Chondrocyte (in vitro differentiated cells): ENCODE data around the gene BRCA1. TPM values are rescaled to one million over a fixed set of nuclear protein-coding genes. Genes with fewer than 3 reads are reported as not detected.
A peak's percentile ranks its signal among the peaks of the same experiment; 100 is the strongest.
"Not testable (repeated sequence)": the region's sequence is repeated elsewhere in the genome, so short reads cannot be mapped to it uniquely, and the experiment has no call there.

Source experiments
- DNase-seq: peaks from one replicate; pipeline ENCODE4 v3.0.0; 2021; ENCODE audit warnings: mixed read lengths, low spot score
- H3K27ac Mint-ChIP-seq: one replicate; pipeline ENCODE4 v1.8.0; 2021; ENCODE audit warnings: mild to moderate bottlenecking, moderate library complexity, mixed read lengths; ENCODE audit not compliant: unreplicated experiment
- H3K27me3 Mint-ChIP-seq: 2 replicates; pipeline ENCODE4 v1.8.0; 2021; ENCODE audit warnings: low read depth, mixed read lengths
- H3K36me3 Mint-ChIP-seq: 2 replicates; pipeline ENCODE4 v1.8.0; 2021; ENCODE audit warnings: low read depth, mixed read lengths
- H3K4me1 Mint-ChIP-seq: 2 replicates; pipeline ENCODE4 v1.8.0; 2021; ENCODE audit warnings: low read depth, mild to moderate bottlenecking, mixed read lengths
- H3K4me3 Mint-ChIP-seq: one replicate; pipeline ENCODE4 v1.8.0; 2021; ENCODE audit warnings: mild to moderate bottlenecking, moderate library complexity, mixed read lengths; ENCODE audit not compliant: unreplicated experiment
- H3K9me3 Mint-ChIP-seq: 2 replicates; pipeline ENCODE4 v1.8.0; 2021; ENCODE audit warnings: low read depth, mixed read lengths
- total RNA-seq: library from RNA; stranded (reverse); gene quantifications from 3 replicates; pipeline ENCODE4 v1.2.1, GENCODE V29; 2021
- TF ChIP-seq, protein P1 (sequence below): fragments of 200-600 bp; sonication (generic); IDR thresholded peaks from 2 replicates; pipeline ENCODE4 v1.5.0; 2021; ENCODE audit warnings: antibody characterized with exemption, mild to moderate bottlenecking, moderate library complexity

Gene BRCA1
- total RNA-seq, 1 donor from 2014 or later: 4.8 TPM

DNA sequence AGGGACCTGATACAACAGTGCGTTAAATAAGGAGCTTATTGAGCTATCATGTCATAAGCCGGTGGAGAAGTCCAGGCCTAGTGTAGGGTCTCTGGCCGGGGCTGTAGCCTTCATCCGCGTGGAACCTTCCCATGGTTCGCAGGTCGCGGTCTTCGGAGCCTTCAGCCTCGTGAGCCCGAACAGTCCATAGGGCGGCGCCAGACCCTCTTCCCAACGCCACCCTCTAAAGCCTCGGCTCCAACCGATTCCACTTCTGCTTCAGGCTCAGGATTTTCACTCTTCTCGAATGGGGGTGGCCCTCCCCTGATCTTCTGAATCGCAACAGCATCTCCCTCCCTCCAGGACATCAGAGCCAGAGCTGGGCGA is 10.3 kb upstream of the BRCA1 start:
- no peaks in the 10 kb centered on the region for H3K27me3 Mint-ChIP-seq

DNA sequence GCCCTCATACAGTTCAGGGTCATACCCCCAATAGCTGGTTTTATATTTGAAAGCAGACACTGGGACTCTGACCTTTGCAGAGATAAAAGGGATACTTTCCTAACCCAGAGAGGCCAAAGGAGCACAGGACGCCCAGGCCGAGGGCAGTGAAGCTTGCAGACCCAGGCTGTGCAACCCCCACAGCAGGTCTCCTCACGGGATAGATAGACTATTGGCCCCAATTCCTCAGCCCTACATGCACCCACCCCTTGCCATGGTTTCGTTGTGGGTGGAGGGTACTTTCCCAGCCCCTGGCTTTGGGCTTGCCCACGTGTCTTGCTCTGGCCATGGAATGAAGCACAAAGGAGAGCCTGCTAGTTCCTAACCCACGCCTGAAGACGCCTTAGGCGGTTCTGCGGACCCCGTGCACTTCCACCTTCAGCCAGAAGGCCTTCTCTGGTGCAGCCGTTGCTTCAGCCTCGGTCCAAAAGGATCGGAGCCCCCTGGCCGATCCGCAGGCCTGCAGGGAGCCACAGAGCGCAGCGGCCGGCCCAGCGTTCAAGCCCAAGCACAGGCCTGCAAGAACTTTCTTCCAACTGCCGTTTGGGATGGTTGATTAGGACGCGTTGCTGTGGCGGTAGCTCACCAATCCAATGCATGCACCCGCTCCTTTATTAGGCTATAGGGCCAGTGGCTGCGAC is 9.8 kb upstream of the BRCA1 start:
- TF ChIP-seq, protein P1, sequence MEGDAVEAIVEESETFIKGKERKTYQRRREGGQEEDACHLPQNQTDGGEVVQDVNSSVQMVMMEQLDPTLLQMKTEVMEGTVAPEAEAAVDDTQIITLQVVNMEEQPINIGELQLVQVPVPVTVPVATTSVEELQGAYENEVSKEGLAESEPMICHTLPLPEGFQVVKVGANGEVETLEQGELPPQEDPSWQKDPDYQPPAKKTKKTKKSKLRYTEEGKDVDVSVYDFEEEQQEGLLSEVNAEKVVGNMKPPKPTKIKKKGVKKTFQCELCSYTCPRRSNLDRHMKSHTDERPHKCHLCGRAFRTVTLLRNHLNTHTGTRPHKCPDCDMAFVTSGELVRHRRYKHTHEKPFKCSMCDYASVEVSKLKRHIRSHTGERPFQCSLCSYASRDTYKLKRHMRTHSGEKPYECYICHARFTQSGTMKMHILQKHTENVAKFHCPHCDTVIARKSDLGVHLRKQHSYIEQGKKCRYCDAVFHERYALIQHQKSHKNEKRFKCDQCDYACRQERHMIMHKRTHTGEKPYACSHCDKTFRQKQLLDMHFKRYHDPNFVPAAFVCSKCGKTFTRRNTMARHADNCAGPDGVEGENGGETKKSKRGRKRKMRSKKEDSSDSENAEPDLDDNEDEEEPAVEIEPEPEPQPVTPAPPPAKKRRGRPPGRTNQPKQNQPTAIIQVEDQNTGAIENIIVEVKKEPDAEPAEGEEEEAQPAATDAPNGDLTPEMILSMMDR: no peak
- no peak overlapping the region for H3K4me3 Mint-ChIP-seq
- no peak for DNase-seq
- H3K9me3 Mint-ChIP-seq: no peaks in the 10 kb centered on the region
- H3K36me3 Mint-ChIP-seq: peaks cover 11% of the 10 kb centered on the region
- no peaks in the 10 kb centered on the region for H3K27me3 Mint-ChIP-seq
- no peak overlapping the region for H3K27ac Mint-ChIP-seq
- no peaks in the 10 kb centered on the region for H3K4me1 Mint-ChIP-seq

More for the DNA sequence above, 10.3 kb upstream of the BRCA1 start:
- TF ChIP-seq, protein P1: no peak
- Mint-ChIP-seq H3K4me3 (no peak overlapping the region), H3K36me3 (peaks cover 11% of the 10 kb centered on the region), H3K4me1 (no peaks in the 10 kb centered on the region), H3K9me3 (no peaks in the 10 kb centered on the region), H3K27ac (no peak overlapping the region)
- DNase-seq: no peak

DNA sequence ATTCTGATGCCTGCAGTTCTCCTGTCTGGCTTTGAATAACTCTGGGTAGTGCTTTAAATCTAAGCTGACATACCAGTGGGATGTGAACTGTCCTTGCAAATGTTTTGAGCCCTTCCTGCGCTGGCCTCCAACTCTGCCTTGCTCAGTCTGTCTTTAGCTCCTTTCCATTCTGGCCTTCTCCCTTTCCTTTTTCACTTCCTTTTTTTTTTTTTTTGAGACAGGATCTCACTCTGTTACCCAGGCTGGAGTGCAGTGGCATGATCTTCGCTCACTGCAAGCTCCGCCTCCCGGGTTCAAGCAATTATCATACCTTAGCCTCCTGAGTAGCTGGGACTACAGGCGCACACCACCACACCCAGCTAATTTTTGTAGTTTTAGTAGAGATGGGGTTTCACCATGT is 8.3 kb upstream of the BRCA1 start:
- not testable (repeated sequence) for H3K4me1 Mint-ChIP-seq, H3K27ac Mint-ChIP-seq, H3K9me3 Mint-ChIP-seq, H3K36me3 Mint-ChIP-seq, H3K27me3 Mint-ChIP-seq, H3K4me3 Mint-ChIP-seq, DNase-seq

DNA sequence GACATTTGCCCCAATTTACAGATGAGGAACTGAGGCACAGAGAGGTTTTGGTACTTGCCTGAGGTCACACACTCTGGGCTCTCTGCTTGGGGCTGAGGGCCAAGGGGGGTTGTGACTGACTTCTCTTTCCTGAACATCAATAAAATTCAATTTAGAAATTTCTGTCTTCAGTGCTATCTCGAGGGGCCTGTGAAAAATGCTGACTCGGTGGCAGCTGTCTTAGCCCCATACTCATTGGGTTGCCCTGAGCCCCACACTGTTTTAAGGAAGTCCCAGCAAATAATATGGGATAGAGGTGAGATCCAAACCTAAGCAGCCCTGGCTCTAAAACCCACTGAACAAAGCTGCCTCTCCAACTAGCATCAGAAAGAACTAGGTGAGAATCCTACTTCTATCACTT is 7.0 kb upstream of the BRCA1 start:
- Mint-ChIP-seq H3K4me3 (no peak overlapping the region), H3K36me3 (peaks cover 9% of the 10 kb centered on the region), H3K27ac (no peak overlapping the region), H3K4me1 (peaks cover 12% of the 10 kb centered on the region), H3K27me3 (no peaks in the 10 kb centered on the region), H3K9me3 (no peaks in the 10 kb centered on the region)
- no peak for DNase-seq
- TF ChIP-seq, protein P1: no peak

DNA sequence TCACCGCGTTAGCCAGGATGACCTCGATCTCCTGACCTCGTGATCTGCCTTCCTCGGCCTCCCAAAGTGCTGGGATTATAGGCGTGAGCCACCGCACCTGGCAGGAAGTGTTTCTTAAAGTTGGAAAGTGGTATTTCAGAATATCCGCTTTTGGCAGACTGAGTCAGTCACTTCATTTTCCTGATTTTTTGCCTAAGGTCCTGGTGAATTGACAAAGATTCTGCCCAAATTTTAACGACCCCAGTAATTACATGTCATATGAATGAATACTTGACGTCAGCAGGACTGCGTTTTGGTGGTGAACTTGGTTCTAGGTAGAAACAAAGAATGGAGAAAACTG is 4.5 kb upstream of the BRCA1 start:
- Mint-ChIP-seq H3K4me1 (peaks cover 29% of the 10 kb centered on the region), H3K27ac (no peak overlapping the region), H3K4me3 (no peak overlapping the region), H3K27me3 (no peaks in the 10 kb centered on the region), H3K36me3 (peaks cover 9% of the 10 kb centered on the region), H3K9me3 (no peaks in the 10 kb centered on the region)
- no peak for DNase-seq
- TF ChIP-seq, protein P1: no peak

DNA sequence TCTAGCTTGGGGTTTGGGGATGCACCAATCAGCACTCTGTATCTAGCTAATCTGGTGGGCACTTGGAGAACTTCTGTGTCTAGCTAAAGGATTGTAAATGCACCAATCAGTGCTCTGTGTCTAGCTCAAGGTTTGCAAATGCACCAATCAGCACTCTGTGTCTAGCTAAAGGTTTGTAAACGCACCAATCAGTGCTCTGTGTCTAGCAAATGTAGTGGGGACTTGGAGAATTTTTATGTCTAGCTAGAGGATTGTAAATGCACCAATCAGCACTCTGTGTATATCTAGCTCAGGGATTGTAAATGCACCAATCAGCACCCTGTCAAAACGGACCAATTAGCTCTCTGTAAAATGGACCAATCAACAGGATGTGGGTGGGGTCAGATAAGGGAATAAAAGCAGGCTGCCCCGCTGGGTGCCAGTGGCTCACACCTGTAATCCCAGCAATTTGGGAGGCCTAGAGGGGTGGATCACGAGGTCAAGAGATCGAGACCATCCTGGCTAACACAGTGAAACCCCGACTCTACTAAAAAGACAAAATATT is 2.2 kb upstream of the BRCA1 start:
- DNase-seq, H3K36me3 Mint-ChIP-seq, H3K27ac Mint-ChIP-seq, H3K27me3 Mint-ChIP-seq, H3K9me3 Mint-ChIP-seq: not testable (repeated sequence)
- H3K4me1 Mint-ChIP-seq: peaks cover 34% of the 10 kb centered on the region
- H3K4me3 Mint-ChIP-seq: peak overlapping the region; percentile 54
